GM12891 (cell line): ENCODE results near the gene ELK1.
"Not testable (repeated sequence)": the region's sequence is repeated elsewhere in the genome, so short reads cannot be mapped to it uniquely, and the experiment has no call there.

ENCODE experiments used
- DNase-seq: peaks from one replicate; pipeline ENCODE4 v3.0.0; 2011; ENCODE audit warnings: low spot score; ENCODE audit not compliant: insufficient read length
- FAIRE-seq: peaks from 2 replicates; lab custom pipeline; 2011; peaks lifted over from hg19 to GRCh38; lab: Jason Lieb, UNC
- PAX5 ChIP-seq: IDR thresholded peaks from 2 replicates; pipeline ENCODE4 v1.6.1; 2011; ENCODE audit warnings: low read length, moderate library complexity, mild to moderate bottlenecking; ENCODE audit not compliant: insufficient read depth, severe bottlenecking
- POLR2A ChIP-seq: IDR thresholded peaks from 2 replicates; pipeline ENCODE4 v1.6.1; 2011; ENCODE audit warnings: low read depth, low read length, control low read depth
- POLR2AphosphoS5 ChIP-seq: IDR thresholded peaks from 2 replicates; pipeline ENCODE4 v1.6.1; 2011; ENCODE audit warnings: low read depth, low read length, control low read depth
- POU2F2 ChIP-seq: IDR thresholded peaks from 2 replicates; pipeline ENCODE4 v1.6.1; 2011; ENCODE audit warnings: low read depth, mild to moderate bottlenecking, control low read depth, low read length, moderate library complexity
- SPI1 ChIP-seq: IDR thresholded peaks from 2 replicates; pipeline ENCODE4 v1.6.1; 2011; ENCODE audit warnings: low read depth, low read length, control low read depth
- TAF1 ChIP-seq: IDR thresholded peaks from 2 replicates; pipeline ENCODE4 v1.6.1; 2011; ENCODE audit warnings: low read depth, low read length, control low read depth

Gene ELK1

DNA sequence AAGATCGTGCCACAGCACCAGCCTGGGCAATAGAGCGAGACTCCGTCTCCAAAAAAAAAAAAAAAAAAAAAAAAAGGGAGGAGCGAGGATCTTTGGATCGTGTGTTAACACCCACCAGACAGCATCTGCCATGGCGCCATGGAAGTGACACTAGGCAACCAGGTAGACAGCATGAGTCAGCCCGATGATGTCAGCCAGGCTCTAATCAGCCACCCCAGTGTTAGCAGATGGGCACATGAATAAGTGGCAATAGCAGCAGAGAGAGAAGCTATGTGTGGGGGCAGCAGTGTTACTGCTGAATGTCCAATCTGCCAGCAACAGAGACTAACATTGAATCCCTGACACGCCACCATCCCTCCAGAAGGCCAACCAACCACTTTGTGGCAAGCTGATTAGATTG lies 37.3 kb downstream of the ELK1 start:
- FAIRE-seq = no peak
- TF ChIP-seq TAF1 (no peak), SPI1 (no peak), POLR2A (no peak), POLR2AphosphoS5 (no peak), POU2F2 (no peak), PAX5 (no peak)
- DNase-seq = no peak

- DNase-seq (no peak), FAIRE-seq (no peak)
- no peak for TF ChIP-seq TAF1
- no peak for TF ChIP-seq POLR2AphosphoS5
- TF ChIP-seq PAX5 = no peak
- no peak for TF ChIP-seq SPI1
- TF ChIP-seq POLR2A = no peak
- no peak for TF ChIP-seq POU2F2
These were observed 37.9 kb downstream of the ELK1 start for GRCh38 chrX:47612418-47612817.

- DNase-seq (no peak), FAIRE-seq (no peak)
These were observed 38.4 kb downstream of the ELK1 start for GRCh38 chrX:47611926-47612325.

GRCh38 chrX:47611489-47611888 lies 38.9 kb downstream of the ELK1 start:
- DNase-seq (no peak), FAIRE-seq (no peak)
- TF ChIP-seq SPI1 = no peak
- TF ChIP-seq POU2F2 = no peak
- no peak for TF ChIP-seq POLR2A
- TF ChIP-seq TAF1 = no peak
- no peak for TF ChIP-seq PAX5
- no peak for TF ChIP-seq POLR2AphosphoS5

More at GRCh38 chrX:47611926-47612325, 38.4 kb downstream of the ELK1 start:
- TF ChIP-seq POLR2AphosphoS5 = no peak
- no peak for TF ChIP-seq PAX5
- TF ChIP-seq POU2F2 = no peak
- no peak for TF ChIP-seq TAF1
- TF ChIP-seq POLR2A = no peak
- TF ChIP-seq SPI1 = no peak

DNA sequence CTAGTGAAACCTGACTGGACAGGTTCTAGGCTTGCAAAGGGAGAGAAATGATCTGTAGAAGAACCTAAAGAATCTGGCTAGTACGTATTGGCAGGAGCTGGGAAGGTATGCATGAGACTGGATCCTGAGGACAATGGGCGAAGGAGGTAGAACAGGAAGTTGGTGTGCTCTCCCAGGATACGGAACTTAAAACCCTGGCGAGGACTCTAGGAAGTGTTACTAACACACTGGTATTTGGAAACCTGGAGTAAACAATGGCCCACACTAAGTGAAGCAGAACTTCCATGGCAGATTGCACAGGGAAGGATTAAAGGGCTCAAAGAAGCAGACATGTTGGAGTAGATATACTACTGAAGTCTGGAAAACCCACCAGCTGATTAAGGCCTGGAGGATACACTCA lies 39.9 kb downstream of the ELK1 start:
- no peak for DNase-seq
- TF ChIP-seq PAX5 (no peak), POLR2AphosphoS5 (no peak)
- FAIRE-seq = no peak

- FAIRE-seq (no peak), DNase-seq (no peak)
- TF ChIP-seq POLR2A (no peak), POLR2AphosphoS5 (no peak), POU2F2 (no peak), PAX5 (no peak), SPI1 (no peak), TAF1 (no peak)
These were observed 42.1 kb downstream of the ELK1 start for GRCh38 chrX:47608130-47608810.

DNA sequence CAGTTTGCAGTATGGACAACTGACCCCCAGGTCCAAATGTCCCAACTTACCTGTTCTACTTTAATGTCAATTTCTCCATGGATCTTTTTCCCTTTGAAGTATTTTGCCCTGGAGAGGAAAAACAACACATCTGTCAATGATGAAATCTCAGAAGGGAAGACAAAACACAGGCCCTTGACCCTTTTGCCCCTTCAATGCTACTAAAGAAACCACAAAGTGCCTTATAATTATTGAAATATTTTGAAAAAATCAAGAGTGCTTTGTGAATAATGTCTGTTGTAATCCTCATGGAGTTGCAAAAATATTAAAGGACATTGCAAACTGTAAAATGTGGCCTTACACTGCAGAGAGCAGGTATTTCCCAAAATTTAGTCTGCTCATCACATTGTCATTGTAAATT lies 43.3 kb downstream of the ELK1 start:
- FAIRE-seq = no peak
- TF ChIP-seq SPI1 (no peak), PAX5 (no peak)

DNA sequence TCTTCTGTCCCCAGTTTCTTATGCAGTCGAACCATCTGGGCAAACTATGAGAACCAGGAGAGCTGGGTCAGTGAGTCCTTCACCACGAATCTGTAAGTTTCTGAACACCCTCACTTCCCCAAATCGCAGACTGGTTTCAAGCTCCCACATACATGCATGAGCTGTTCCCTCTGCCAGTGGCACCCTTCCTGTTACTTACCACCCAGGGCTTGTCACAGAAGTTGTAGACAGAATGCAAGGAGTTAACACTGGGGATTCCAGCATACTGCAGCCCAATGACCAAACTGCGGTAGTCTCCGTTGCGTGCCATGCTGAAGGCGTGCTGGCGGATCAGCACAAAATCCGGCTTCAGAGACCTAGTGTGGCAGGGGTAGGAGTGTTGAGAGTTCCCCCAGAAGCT lies 45.3 kb downstream of the ELK1 start:
- DNase-seq = no peak
- FAIRE-seq = peak; percentile 77
- no peak for TF ChIP-seq POU2F2
- TF ChIP-seq PAX5 = no peak
- TF ChIP-seq POLR2A = no peak
- no peak for TF ChIP-seq TAF1
- TF ChIP-seq SPI1 = peak; percentile 60
- TF ChIP-seq POLR2AphosphoS5 = no peak

More for the DNA sequence above, 43.3 kb downstream of the ELK1 start:
- DNase-seq = no peak

DNA sequence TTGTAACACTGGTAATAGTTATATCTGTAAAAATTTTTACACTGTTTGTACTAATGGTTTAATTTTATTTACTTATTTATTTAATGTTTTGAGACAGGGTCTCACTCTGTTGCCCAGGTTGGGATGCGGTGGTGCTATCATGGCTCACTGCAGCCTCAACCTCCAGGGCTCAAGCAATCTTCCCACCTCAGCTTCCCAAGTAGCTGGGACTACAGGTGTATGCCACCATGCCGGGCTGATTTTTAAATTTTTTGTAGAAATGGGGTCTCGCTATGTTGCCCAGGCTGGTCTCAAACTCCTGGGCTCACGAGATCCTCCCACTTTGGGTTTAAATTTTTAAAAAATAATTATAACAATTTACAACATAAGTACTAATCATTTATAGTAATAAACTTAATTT lies 47.2 kb downstream of the ELK1 start:
- not testable (repeated sequence) for FAIRE-seq

GRCh38 chrX:47597222-47597621 lies 53.1 kb downstream of the ELK1 start:
- FAIRE-seq (no peak), DNase-seq (no peak)
- TF ChIP-seq SPI1 (no peak), POLR2AphosphoS5 (no peak), TAF1 (no peak), POLR2A (no peak), PAX5 (no peak), POU2F2 (no peak)

More for the DNA sequence above, 47.2 kb downstream of the ELK1 start:
- DNase-seq = not testable (repeated sequence)

DNA sequence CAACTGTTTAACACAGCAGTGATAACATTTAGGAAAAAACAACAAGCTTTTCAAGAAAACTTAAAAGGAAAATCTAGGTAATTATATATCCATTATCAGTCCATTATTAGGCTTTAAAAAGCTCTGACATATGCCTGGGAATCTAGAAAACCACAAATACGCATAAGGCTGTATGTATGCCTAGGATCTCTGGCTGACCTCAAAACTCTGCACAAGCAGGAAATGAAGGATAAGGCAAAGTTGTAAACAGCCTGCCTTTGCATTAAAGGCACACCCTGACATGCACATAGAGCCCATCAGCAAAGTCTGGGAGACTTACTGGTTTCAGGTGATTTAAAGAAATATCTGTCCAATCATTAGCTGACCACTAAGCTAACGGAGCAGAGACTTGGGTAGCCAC lies 54.1 kb downstream of the ELK1 start:
- DNase-seq (no peak), FAIRE-seq (peak; percentile 59)
- no peak for TF ChIP-seq SPI1
